ENCODE data around the gene FCSK.
"Not testable (repeated sequence)": the region's sequence is repeated elsewhere in the genome, so short reads cannot be mapped to it uniquely, and the experiment has no call there.

- TF ChIP-seq POLR2A (IDR thresholded peaks at IDR 0.05); CTCF (IDR thresholded peaks at IDR 0.05 in 4 of 5, conservative IDR thresholded peaks at IDR 0.05 in 1 of 5): not testable (repeated sequence)
These were observed 70.0 kb downstream of the FCSK start for GRCh38 chr16:70524399-70524825.
